WI38 (cell line): ENCODE results near the gene TAB2.

Source experiments
- H3K4me3 ChIP-seq: 2 replicates; pipeline ENCODE4 v1.5.1; 2011; ENCODE audit warnings: low read depth, mild to moderate bottlenecking, control low read depth, low read length
- CTCF ChIP-seq: IDR thresholded peaks from 2 replicates; pipeline ENCODE4 v1.5.1; 2012; ENCODE audit warnings: low read depth, mild to moderate bottlenecking, control low read depth, low read length

TAB2 gene

GRCh38 chr6:149433405-149433804 lies 115.9 kb downstream of the TAB2 start:
- TF ChIP-seq CTCF: no peak
- no peak overlapping the region for H3K4me3 ChIP-seq

GRCh38 chr6:149433881-149434280 lies 116.4 kb downstream of the TAB2 start:
- no peak for TF ChIP-seq CTCF
- no peak overlapping the region for H3K4me3 ChIP-seq

- TF ChIP-seq CTCF: no peak
- no peak overlapping the region for H3K4me3 ChIP-seq
These were observed 118.5 kb downstream of the TAB2 start for GRCh38 chr6:149435919-149436586.

- TF ChIP-seq CTCF: no peak
- no peak overlapping the region for H3K4me3 ChIP-seq
These were observed 119.1 kb downstream of the TAB2 start for GRCh38 chr6:149436647-149437046.

DNA sequence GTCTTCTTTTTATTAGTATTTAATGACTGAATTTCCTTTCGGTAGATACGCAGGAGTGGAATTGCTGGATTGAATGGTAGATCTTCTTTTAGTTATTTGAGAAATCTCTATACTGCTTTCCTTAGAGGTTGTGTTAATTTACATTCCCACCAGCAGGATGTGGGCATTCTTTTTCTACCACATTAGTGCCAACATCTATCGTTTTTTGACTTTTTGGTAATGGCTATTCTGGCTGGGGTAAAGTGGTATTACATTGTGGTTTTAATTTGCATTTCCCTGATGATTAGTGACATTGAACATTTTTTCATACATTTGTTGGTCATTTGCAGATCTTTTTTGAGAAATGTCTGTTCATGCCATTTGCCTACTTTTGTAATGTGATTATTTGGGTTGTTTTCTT lies 119.7 kb downstream of the TAB2 start:
- H3K4me3 ChIP-seq: no peak overlapping the region
- no peak for TF ChIP-seq CTCF

DNA sequence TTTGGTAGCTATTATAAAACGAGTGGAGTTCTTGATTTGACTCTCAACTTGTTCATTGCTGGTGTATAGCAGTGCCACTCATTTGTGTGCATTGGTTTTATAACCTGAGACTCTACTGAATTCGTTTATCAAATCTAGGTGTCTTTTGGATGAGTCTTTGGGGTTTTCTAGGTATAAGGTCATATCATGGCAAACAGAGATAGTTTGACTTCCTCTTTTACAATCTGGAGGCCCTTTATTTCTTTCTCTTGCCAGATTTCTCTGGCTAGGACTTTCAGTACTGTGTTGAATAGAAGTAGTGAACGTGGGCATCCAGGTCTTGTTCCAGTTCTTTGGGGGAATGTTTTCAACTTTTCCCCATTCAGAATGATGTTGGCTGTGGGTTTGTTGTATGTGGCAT lies 121.3 kb downstream of the TAB2 start:
- H3K4me3 ChIP-seq: no peak overlapping the region
- TF ChIP-seq CTCF: no peak

DNA sequence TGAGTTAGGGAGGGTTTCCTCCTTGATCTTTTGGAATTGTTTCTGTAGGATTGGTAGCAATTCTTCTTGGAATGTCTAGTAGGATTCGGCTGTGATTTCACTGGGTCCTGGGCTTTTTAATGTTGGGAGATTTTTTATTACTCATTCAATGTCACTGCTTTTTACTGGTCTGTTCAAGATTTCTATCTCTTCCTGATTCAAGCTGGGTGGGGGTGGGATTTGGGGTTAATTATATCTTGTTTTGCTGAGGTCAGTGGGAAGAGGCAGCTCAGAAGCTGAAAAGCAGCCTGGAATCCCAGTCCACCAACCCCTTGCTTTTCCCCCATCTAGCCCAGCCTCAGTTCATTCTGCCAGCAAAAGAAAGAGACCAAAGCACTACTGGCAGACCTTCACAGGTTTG lies 122.1 kb downstream of the TAB2 start:
- no peak for TF ChIP-seq CTCF
- no peak overlapping the region for H3K4me3 ChIP-seq
